ENCODE results near the gene UVRAG. TPM values are rescaled to one million over a fixed set of nuclear protein-coding genes. Genes with fewer than 3 reads are reported as not detected.

Gene UVRAG
- total and polyA plus RNA-seq, 2 donors (not counting 1 experiment from before 2014, with no cell fraction given), result 37.7 to 94.1 TPM

- ATAC-seq (ENCODE audit: low read depth) (no peak), DNase-seq (no peak)
- Mint-ChIP-seq H3K27me3 (no peaks in the 10 kb centered on the region), H3K27ac (no peak overlapping the region), H3K9me3 (ENCODE audit: insufficient read depth) (no peaks in the 10 kb centered on the region), H3K4me3 (no peak overlapping the region), H3K4me1 (peaks cover 24% of the 10 kb centered on the region)
- H3K9me3 ChIP-seq (ENCODE audit: control extremely low read depth in 1 of 3, control insufficient read depth in 2 of 3, insufficient read depth in 1 of 3, low read length in 2 of 3), result no peaks in the 10 kb centered on the region
- H3K4me1 ChIP-seq (ENCODE audit: control insufficient read depth in 2 of 2, insufficient read depth in 2 of 2, low read length in 2 of 2), result peaks cover 14 to 19% of the 10 kb centered on the region in 2 donors
- TF ChIP-seq CTCF (IDR thresholded peaks at IDR 0.05), result no peak
- peaks cover 88% of the 10 kb centered on the region for H3K79me2 ChIP-seq (ENCODE audit: control insufficient read depth, insufficient read depth, low read length)
- peaks cover 43% of the 10 kb centered on the region for H4K20me1 ChIP-seq (ENCODE audit: control insufficient read depth, insufficient read depth, low read length, poor library complexity, severe bottlenecking)
- no peak overlapping the region for H3K9ac ChIP-seq (ENCODE audit: low read length)
- H3K27ac ChIP-seq (ENCODE audit: low read length in 2 of 2), result no peak overlapping the region
- POLR2A ChIA-PET, result no interaction called here
- H3K4me2 ChIP-seq (replicated peaks; ENCODE audit: low read depth, low read length, poor library complexity, severe bottlenecking), result no peak overlapping the region
- H2AFZ ChIP-seq (ENCODE audit: insufficient read depth, low read depth, low read length, poor library complexity, severe bottlenecking), result no peak overlapping the region
- peaks cover 6 to 24% of the 10 kb centered on the region in 2 experiments for H3K36me3 ChIP-seq (replicated peaks in 1 of 2; ENCODE audit: control extremely low read depth in 1 of 2, control insufficient read depth in 1 of 2, extremely low read depth in 1 of 2, insufficient read depth in 2 of 2, low read length in 1 of 2)
- H3K4me3 ChIP-seq (ENCODE audit: control extremely low read depth in 1 of 5, extremely low read depth in 1 of 5, insufficient read depth in 1 of 5, low read depth in 2 of 5, low read length in 4 of 5), result no peak overlapping the region
- intact Hi-C loops (cut with micrococcal nuclease), result no loop called here
- CTCF ChIA-PET, result no interaction called here
- no peaks in the 10 kb centered on the region for H3K27me3 ChIP-seq (replicated peaks in 1 of 4; ENCODE audit: control extremely low read depth in 1 of 4, control insufficient read depth in 3 of 4, insufficient read depth in 4 of 4, low read length in 3 of 4)
Observed at GRCh38 chr11:75934851-75935250, 119.8 kb downstream of the UVRAG start.

- Histone ChIP-seq H3K27me3 (replicated peaks in 1 of 4; ENCODE audit: control extremely low read depth in 1 of 4, control insufficient read depth in 3 of 4, insufficient read depth in 4 of 4, low read length in 3 of 4) (no peaks in the 10 kb centered on the region), H3K79me2 (ENCODE audit: control insufficient read depth, insufficient read depth, low read length) (peaks cover 90% of the 10 kb centered on the region), H3K9me3 (ENCODE audit: control extremely low read depth in 1 of 3, control insufficient read depth in 2 of 3, insufficient read depth in 1 of 3, low read length in 2 of 3) (no peaks in the 10 kb centered on the region), H3K36me3 (replicated peaks in 1 of 2; ENCODE audit: control extremely low read depth in 1 of 2, control insufficient read depth in 1 of 2, extremely low read depth in 1 of 2, insufficient read depth in 2 of 2, low read length in 1 of 2) (peaks cover 4 to 10% of the 10 kb centered on the region in 2 experiments), H3K9ac (ENCODE audit: low read length) (no peak overlapping the region), H3K4me1 (ENCODE audit: control insufficient read depth in 2 of 2, insufficient read depth in 2 of 2, low read length in 2 of 2) (peaks cover 24 to 39% of the 10 kb centered on the region in 2 donors), H3K4me2 (replicated peaks; ENCODE audit: low read depth, low read length, poor library complexity, severe bottlenecking) (no peak overlapping the region), H3K27ac (ENCODE audit: low read length in 2 of 2) (peak overlapping the region in 1 of 2 donors; percentile 45), H2AFZ (ENCODE audit: insufficient read depth, low read depth, low read length, poor library complexity, severe bottlenecking) (no peak overlapping the region), H4K20me1 (ENCODE audit: control insufficient read depth, insufficient read depth, low read length, poor library complexity, severe bottlenecking) (peaks cover 43% of the 10 kb centered on the region), H3K4me3 (ENCODE audit: control extremely low read depth in 1 of 5, extremely low read depth in 1 of 5, insufficient read depth in 1 of 5, low read depth in 2 of 5, low read length in 4 of 5) (no peak overlapping the region)
- ChIA-PET CTCF (no interaction called here), POLR2A (no interaction called here)
- Mint-ChIP-seq H3K9me3 (ENCODE audit: insufficient read depth) (no peaks in the 10 kb centered on the region), H3K4me1 (peaks cover 39% of the 10 kb centered on the region), H3K27ac (no peak overlapping the region), H3K27me3 (no peaks in the 10 kb centered on the region), H3K4me3 (no peak overlapping the region)
- intact Hi-C loops (cut with micrococcal nuclease), result no loop called here
- DNase-seq (no peak), ATAC-seq (ENCODE audit: low read depth) (no peak)
- 100% methylated on average over 3 of the region's 3 CpGs for WGBS (ENCODE audit: insufficient coverage)
- TF ChIP-seq CTCF (IDR thresholded peaks at IDR 0.05), result no peak
- TF ChIP-seq EZH2 (IDR thresholded peaks at IDR 0.05; ENCODE audit: borderline replicate concordance, insufficient read depth, low read depth, low read length, poor library complexity, severe bottlenecking), result no peak
Observed at GRCh38 chr11:75938543-75938942, 123.5 kb downstream of the UVRAG start.
